ENCODE measurements around the gene OSTC.
"Not testable (repeated sequence)": the region's sequence is repeated elsewhere in the genome, so short reads cannot be mapped to it uniquely, and the experiment has no call there.

The OSTC gene

GRCh38 chr4:108649863-108650211 is 562 bp upstream of the OSTC start:
- no peak for DNase-seq

- peak in 1 of 2 donors; percentile 8 for DNase-seq
These were observed 804 bp downstream of the OSTC start for GRCh38 chr4:108651014-108651791.

DNA sequence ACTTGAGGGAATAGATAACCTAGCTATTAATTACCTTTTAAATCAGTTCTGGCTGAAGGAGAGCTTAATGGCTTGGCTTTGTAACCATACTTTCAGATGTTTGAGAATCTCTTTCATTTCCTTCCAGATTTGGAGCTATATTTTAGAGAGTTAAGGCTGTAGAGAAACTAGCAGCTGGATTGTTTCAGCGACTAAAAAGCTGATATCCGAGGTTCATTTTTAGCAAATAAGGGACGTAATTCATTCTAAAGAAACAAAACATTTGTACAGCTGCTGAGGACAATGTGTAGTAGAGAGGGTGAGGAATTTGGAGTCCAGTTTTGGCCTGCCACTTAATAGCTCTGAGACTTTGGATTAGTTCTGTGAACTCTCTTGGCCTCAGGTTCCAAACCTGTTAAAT is 12.2 kb downstream of the OSTC start:
- no peak for DNase-seq

- no peak for DNase-seq
These were observed 24.1 kb downstream of the OSTC start for GRCh38 chr4:108674356-108674977.

GRCh38 chr4:108681321-108681809 is 31.0 kb downstream of the OSTC start:
- DNase-seq, result no peak

DNA sequence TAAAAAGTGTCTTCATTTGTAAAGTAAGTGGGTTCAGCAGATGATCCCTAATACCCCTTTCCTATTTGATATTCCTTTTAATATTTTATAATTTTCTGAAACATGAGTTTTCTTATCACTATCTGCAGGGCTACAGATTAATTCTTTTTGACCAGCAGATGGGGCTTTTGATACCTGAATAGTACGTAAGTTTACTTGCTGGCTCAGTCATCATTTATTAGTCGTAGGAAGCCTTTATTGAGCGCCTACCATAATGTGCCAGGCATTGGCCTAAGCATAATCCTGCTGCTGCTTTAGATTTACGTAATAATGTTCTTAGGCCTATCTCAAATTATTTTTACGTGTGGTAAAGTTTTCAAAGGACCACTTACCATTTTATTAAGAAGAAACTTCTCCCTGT is 33.1 kb downstream of the OSTC start:
- DNase-seq, result peak in 1 of 2 donors; percentile 7

- no peak for DNase-seq
These were observed 34.8 kb downstream of the OSTC start for GRCh38 chr4:108685036-108685686.

GRCh38 chr4:108690738-108691137 is 40.3 kb downstream of the OSTC start:
- no peak for DNase-seq

- no peak for DNase-seq
These were observed 42.8 kb downstream of the OSTC start for GRCh38 chr4:108693211-108693610.

- no peak for DNase-seq
These were observed 43.4 kb downstream of the OSTC start for GRCh38 chr4:108693819-108694218.

DNA sequence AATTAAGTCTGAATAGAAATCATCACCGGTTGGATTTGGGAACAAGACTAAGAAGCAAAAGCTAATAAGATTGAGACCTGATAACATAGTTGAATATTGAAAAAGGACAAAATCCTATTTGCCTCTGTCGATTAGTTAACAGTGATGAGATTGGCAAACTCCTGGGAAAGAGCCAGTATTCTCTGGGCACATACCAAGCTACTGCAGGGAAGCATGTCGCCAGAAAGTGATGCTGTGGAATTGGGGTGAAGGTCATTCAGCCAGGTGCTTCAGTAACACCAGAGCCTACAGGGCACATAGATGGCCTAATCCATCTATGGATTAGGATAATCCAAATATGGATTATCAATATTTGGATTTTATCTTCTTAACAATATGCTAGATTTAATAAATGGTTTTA is 44.0 kb downstream of the OSTC start:
- no peak for DNase-seq

DNA sequence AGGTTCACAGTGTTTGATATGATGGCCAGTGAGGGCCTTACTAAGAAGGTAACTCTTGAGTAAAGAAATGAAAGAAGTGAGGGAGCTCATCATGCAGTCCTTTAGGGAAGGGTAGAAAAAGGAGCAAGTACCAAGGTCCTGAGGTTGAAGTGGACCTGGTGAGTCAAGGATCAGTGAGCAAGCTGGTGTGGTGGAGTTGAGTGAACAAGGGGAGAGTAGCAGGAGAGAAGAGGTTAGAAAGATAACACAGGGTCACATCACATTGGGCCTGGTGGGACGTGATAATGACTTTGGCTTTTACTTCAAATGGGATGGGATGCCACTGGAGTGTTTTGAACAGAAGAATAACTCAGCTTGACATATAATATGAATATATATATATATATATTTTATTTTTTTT is 44.7 kb downstream of the OSTC start:
- DNase-seq, result no peak

DNA sequence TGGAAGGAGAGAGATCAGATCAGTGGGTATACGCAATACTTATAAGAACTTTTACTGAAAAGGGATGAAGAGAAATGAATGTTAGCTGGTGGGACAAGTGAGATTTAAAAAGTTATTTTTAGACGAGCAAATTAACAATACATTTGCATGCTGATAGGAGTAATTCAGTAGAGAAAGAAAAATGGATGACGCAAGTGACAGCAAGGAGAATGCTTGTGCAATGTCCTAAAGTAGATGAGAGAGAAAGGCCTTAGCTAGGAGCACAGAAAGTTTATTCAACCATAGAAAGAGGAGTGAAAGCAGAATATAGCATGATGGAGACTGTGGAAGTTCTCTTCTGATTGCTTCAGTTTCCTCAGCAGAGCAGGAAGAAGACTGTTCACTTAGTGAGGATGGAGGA is 45.8 kb downstream of the OSTC start:
- DNase-seq, result no peak

DNA sequence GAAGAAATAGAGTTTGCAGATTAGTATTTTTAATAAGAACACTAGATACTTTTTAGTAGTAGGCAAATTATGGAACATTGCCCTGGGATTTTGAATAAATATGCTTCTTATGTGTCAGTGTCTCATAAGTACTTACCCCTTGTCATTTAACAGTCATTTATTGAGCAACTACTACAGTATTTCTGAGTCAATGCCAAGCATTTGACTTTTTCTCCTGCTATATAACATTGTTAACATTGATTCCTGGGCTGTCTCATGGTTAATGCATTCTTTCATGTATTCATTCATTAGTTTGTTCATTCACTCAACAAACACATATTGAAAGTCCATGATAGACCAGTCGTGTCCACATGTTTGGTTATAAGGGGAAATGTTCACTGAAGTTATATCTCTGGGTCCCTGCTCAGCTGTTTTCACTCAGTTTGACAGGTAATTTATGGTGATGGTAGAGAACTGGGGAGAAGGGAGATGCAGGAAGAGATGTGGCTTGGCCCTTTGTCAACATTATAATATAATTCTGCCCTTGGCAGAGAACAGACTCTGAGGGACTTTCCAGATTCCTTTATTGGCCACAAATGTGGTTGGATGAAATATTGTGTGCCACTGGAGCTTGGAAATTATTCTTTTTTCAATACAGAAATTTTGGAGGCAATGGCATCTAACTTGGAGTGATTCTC is 49.8 kb downstream of the OSTC start:
- no peak for DNase-seq

DNA sequence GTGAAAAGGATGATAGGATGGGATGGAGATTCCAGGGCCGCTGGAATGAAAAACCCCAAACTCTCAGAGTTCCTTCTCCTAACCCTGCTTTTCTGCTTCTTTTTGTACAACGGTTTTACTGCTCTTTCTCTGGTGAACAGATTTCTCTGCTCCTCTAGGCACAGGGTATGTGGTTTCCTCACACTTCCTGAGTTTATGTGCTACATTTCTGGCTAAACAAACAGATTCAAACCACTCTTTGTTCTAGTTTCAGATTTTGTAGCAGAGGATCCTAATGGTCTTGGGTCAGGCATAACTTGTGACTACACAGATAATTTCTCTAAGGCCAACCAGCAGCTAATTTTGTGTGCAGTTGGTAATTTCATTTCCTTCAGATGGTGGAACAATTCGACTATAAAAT is 52.6 kb downstream of the OSTC start:
- DNase-seq, result no peak

GRCh38 chr4:108703370-108703769 is 53.0 kb downstream of the OSTC start:
- no peak for DNase-seq

- DNase-seq, result no peak
These were observed 53.6 kb downstream of the OSTC start for GRCh38 chr4:108703966-108704365.

- DNase-seq, result no peak
These were observed 55.9 kb downstream of the OSTC start for GRCh38 chr4:108706289-108706688.

- DNase-seq, result no peak
These were observed 58.8 kb downstream of the OSTC start for GRCh38 chr4:108709234-108709633.

- DNase-seq, result no peak
These were observed 59.3 kb downstream of the OSTC start for GRCh38 chr4:108709722-108710121.

- DNase-seq, result not testable (repeated sequence)
These were observed 60.2 kb downstream of the OSTC start for GRCh38 chr4:108710578-108710977.

DNA sequence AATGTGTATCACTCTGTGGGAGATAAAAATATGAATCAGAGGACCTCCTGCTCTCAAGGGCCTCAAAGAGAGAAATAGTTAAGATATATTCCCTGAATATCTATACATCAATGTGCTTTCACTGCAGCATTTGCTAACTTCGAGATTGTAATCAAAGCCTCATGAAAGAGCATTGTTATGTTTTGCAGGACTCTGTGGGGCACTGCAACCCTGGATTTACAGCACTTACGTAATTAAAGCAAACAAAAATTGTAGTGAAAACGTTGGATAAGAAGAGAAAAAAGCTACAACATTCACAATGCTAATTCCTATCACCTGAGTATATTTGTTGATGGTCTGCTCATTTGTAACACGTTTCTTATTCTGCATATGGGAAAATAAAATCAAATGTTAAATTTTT is 64.5 kb downstream of the OSTC start:
- DNase-seq, result no peak

GRCh38 chr4:108716340-108716739 is 65.9 kb downstream of the OSTC start:
- DNase-seq, result no peak

GRCh38 chr4:108717386-108717785 is 67.0 kb downstream of the OSTC start:
- no peak for DNase-seq
